B cell (primary cell): ENCODE data around the gene C4BPB. TPM values are rescaled to one million over a fixed set of nuclear protein-coding genes. Genes with fewer than 3 reads are reported as not detected.
A peak's percentile ranks its signal among the peaks of the same experiment; 100 is the strongest.

Source experiments
- ATAC-seq: fragments of 200-7000 bp; cut with Tn5 transposase; one replicate; pipeline ENCODE4 v1.10.0; 2021; ENCODE audit warnings: low read depth, mild to moderate bottlenecking, moderate number of reproducible peaks, moderate library complexity
- CTCF ChIA-PET: fragments of 350-600 bp; sonication (Branson Sonifier 250); formaldehyde crosslinking; loops from one replicate; lab custom pipeline; 2021; ENCODE audit warnings: antibody characterized with exemption, inconsistent platforms; lab: Charles Lee
- POLR2A ChIA-PET: fragments of 350-600 bp; sonication (Branson Sonifier 250); formaldehyde crosslinking; loops from one replicate; lab custom pipeline; 2021; ENCODE audit warnings: antibody characterized with exemption; lab: Charles Lee
- DNase-seq: peaks from one replicate; pipeline ENCODE4 v3.0.0; 2013
- H2AFZ ChIP-seq: 2 replicates; pipeline ENCODE4 v1.6.1; 2012; ENCODE audit warnings: mild to moderate bottlenecking, low read depth, low read length; ENCODE audit not compliant: insufficient read depth, poor library complexity, severe bottlenecking
- H3K27ac ChIP-seq, 2 donors: 1 replicate in 1 of 2; 2 replicates in 1 of 2; pipeline ENCODE4 v1.5.1; 2012 to 2013; ENCODE audit warnings: low read length in 2 of 2, mild to moderate bottlenecking in 2 of 2, moderate library complexity in 1 of 2
- H3K27me3 ChIP-seq, 4 experiments: fragments of 200-600 bp in 1 of 4; sonication (generic) in 1 of 4; replicated peaks in 1 of 4; 1 replicate in 2 of 4; 2 replicates in 2 of 4; pipeline versions ENCODE4 v1.6.1 to v1.7.0; 2013 to 2016; ENCODE audit warnings: low read length in 3 of 4, mild to moderate bottlenecking in 2 of 4, mixed read lengths in 1 of 4, moderate library complexity in 1 of 4; ENCODE audit not compliant: insufficient read depth in 4 of 4, control insufficient read depth in 3 of 4; ENCODE audit errors: control extremely low read depth in 1 of 4
- H3K36me3 ChIP-seq, 2 experiments: replicated peaks in 1 of 2; 1 replicate in 1 of 2; 2 replicates in 1 of 2; pipeline versions ENCODE4 v1.6.1 to v1.7.1; 2013; ENCODE audit warnings: low read length in 1 of 2; ENCODE audit not compliant: insufficient read depth in 2 of 2, control insufficient read depth in 1 of 2; ENCODE audit errors: control extremely low read depth in 1 of 2, extremely low read depth in 1 of 2
- H3K4me1 ChIP-seq, 2 donors: fragments of 200-600 bp in 1 of 2; sonication (generic) in 1 of 2; 1 replicate in 1 of 2; 2 replicates in 1 of 2; pipeline versions ENCODE4 v1.5.1 to v1.6.1; 2013 to 2017; ENCODE audit warnings: low read length in 2 of 2; ENCODE audit not compliant: control insufficient read depth in 2 of 2, insufficient read depth in 2 of 2
- H3K4me2 ChIP-seq: replicated peaks from 2 replicates; pipeline ENCODE3; 2012; ENCODE audit warnings: mild to moderate bottlenecking, low read depth, low read length; ENCODE audit not compliant: poor library complexity, severe bottlenecking
- H3K4me3 ChIP-seq, 5 experiments: fragments of 200-600 bp in 1 of 5; sonication (generic) in 1 of 5; 1 replicate in 3 of 5; 2 replicates in 2 of 5; pipeline versions ENCODE4 v1.5.1 to v1.7.0; 2011 to 2016; ENCODE audit warnings: low read length in 4 of 5, mild to moderate bottlenecking in 4 of 5, low read depth in 2 of 5, control low read depth in 1 of 5, moderate library complexity in 1 of 5; ENCODE audit not compliant: insufficient read depth in 1 of 5; ENCODE audit errors: control extremely low read depth in 1 of 5, extremely low read depth in 1 of 5
- H3K79me2 ChIP-seq: fragments of 200-600 bp; sonication (generic); one replicate; pipeline ENCODE4 v1.6.0; 2016; ENCODE audit warnings: low read length; ENCODE audit not compliant: control insufficient read depth, insufficient read depth
- H3K9ac ChIP-seq: fragments of 200-600 bp; sonication (generic); 2 replicates; pipeline ENCODE4 v1.6.1; 2017; ENCODE audit warnings: mild to moderate bottlenecking, low read length, moderate library complexity
- H3K9me3 ChIP-seq, 3 donors: one replicate each; pipeline versions ENCODE4 v1.6.1 to v1.7.1; 2013; ENCODE audit warnings: low read length in 2 of 3; ENCODE audit not compliant: control insufficient read depth in 2 of 3, insufficient read depth in 1 of 3; ENCODE audit errors: control extremely low read depth in 1 of 3
- H4K20me1 ChIP-seq: 2 replicates; pipeline ENCODE4 v1.6.0; 2012; ENCODE audit warnings: mild to moderate bottlenecking, low read length; ENCODE audit not compliant: insufficient read depth, control insufficient read depth, poor library complexity, severe bottlenecking
- H3K27ac Mint-ChIP-seq: one replicate; pipeline ENCODE4 v1.8.0; 2021; ENCODE audit warnings: mixed read lengths
- H3K27me3 Mint-ChIP-seq: one replicate; pipeline ENCODE4 v1.8.0; 2021; ENCODE audit warnings: mixed read lengths
- H3K4me1 Mint-ChIP-seq: one replicate; pipeline ENCODE4 v1.8.0; 2021; ENCODE audit warnings: mixed read lengths
- H3K4me3 Mint-ChIP-seq: one replicate; pipeline ENCODE4 v1.8.0; 2021; ENCODE audit warnings: mixed read lengths
- H3K9me3 Mint-ChIP-seq: one replicate; pipeline ENCODE4 v1.8.0; 2022; ENCODE audit warnings: mixed read lengths; ENCODE audit not compliant: insufficient read depth
- EZH2 ChIP-seq: IDR thresholded peaks from 2 replicates; pipeline ENCODE4 v1.6.1; 2012; ENCODE audit warnings: borderline replicate concordance, low read depth, mild to moderate bottlenecking, moderate library complexity, low read length; ENCODE audit not compliant: insufficient read depth, poor library complexity, severe bottlenecking
- WGBS: methylation state at CpG from one replicate; pipeline ENCODE4 v1.1.5; 2013; ENCODE audit warnings: missing lambda C conversion rate; ENCODE audit not compliant: insufficient coverage; 5-methylcytosine and 5-hydroxymethylcytosine counted together
- intact Hi-C: fragments of 100-400 bp; cut with micrococcal nuclease; formaldehyde crosslinking; loops from one replicate; pipeline ENCODE4 v1.10.0; 2022
- polyA plus RNA-seq: library from polyadenylated mRNA; depleted of rRNA; stranded (reverse); fragments of >200 nt; gene quantifications from 2 replicates; pipeline ENCODE4 v1.2.3, GENCODE V29; 2012
- total RNA-seq, 2 donors: library from RNA; stranded (reverse); fragments of 120-200 nt in 1 of 2; gene quantifications; 1 replicate in 1 of 2; 2 replicates in 1 of 2; pipeline versions ENCODE4 v1.2.3 to v1.2.4, GENCODE V29; 2013 to 2022
- TF ChIP-seq, protein P1 (sequence below): fragments of 200-600 bp; IDR thresholded peaks from one replicate; pipeline ENCODE4 v1.8.0; 2022; ENCODE audit warnings: antibody characterized with exemption, mild to moderate bottlenecking

Gene C4BPB
- total and polyA plus RNA-seq, 2 donors (not counting 1 experiment from before 2014, with no cell fraction given): 0.34 TPM; not detected in 1

DNA sequence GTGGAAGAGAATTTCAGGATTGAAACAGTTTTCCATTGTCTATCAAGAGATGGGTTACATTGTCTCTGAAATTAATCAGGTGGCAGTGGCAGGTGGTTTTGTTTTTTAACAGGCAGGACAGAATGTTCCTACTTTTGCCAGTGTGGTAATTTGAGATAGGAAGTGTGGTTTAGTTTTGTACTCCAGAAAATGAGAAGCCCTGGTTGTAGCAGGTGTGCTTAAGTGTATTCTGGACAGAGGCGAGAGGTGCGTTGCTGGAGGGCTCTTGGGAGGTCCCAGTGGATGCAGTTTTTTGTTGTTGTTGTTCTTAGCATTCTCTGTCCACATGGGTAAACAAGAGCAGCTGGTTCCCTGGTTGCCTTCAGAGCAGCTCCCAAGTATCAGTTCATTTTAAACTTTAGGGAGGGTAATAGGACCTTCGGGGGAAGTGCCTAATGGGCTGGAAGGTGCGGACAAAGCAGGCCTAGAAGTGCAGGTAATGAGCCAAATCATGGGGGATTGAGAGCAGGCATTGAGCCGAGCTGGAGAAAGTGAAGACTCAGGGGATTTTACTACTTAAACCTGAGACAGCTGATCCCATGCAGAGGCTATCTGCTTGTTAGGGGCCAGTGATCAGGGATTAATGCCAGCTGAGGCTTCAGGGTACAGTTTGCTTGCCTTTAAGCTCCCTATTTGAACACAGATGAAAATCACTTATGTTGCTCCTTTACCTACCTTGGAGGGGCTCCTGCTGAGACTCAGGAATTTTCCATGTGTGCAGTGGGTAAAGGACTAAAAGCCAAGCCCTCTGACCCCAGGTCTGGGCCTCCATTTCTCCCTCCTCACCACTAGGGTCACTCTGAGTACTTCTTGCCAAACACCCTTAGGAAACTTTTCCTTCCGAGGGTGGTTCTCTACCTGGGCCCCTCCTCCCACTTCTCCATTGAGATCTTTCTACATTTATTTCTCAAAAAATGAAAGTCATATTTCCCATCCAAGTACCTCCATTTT, 29.5 kb upstream of the C4BPB start:
- no peak overlapping the region for H3K27ac ChIP-seq
- POLR2A ChIA-PET: no interaction called here
- H4K20me1 ChIP-seq: no peaks in the 10 kb centered on the region
- ATAC-seq (no peak), DNase-seq (no peak)
- no peak overlapping the region for H3K4me2 ChIP-seq
- H3K79me2 ChIP-seq: no peaks in the 10 kb centered on the region
- no peak overlapping the region for H2AFZ ChIP-seq
- H3K27me3 ChIP-seq: no peaks in the 10 kb centered on the region
- Mint-ChIP-seq H3K4me1 (peaks cover 13% of the 10 kb centered on the region), H3K27me3 (no peaks in the 10 kb centered on the region), H3K4me3 (no peak overlapping the region), H3K9me3 (no peaks in the 10 kb centered on the region), H3K27ac (peak overlapping the region; percentile 59)
- no peak overlapping the region for H3K9ac ChIP-seq
- peaks cover 12 to 17% of the 10 kb centered on the region in 2 donors for H3K4me1 ChIP-seq
- no peaks in the 10 kb centered on the region for H3K9me3 ChIP-seq
- peaks cover 5 to 37% of the 10 kb centered on the region in 2 experiments for H3K36me3 ChIP-seq
- 55% methylated on average over 6 of the region's 6 CpGs for WGBS
- intact Hi-C loops: loop anchor here (10.0 kb wide), 1 partner anchor 424 kb away; the partner anchor contains the start of gene DYRK3
- CTCF ChIA-PET: interaction anchor here (0.6 to 2.2 kb wide), 4 partner anchors 9 to 455 kb away, joined by 3 to 11 read pairs (median 10); no protein-coding TSS in a partner anchor
- no peak overlapping the region for H3K4me3 ChIP-seq
- TF ChIP-seq, protein P1, sequence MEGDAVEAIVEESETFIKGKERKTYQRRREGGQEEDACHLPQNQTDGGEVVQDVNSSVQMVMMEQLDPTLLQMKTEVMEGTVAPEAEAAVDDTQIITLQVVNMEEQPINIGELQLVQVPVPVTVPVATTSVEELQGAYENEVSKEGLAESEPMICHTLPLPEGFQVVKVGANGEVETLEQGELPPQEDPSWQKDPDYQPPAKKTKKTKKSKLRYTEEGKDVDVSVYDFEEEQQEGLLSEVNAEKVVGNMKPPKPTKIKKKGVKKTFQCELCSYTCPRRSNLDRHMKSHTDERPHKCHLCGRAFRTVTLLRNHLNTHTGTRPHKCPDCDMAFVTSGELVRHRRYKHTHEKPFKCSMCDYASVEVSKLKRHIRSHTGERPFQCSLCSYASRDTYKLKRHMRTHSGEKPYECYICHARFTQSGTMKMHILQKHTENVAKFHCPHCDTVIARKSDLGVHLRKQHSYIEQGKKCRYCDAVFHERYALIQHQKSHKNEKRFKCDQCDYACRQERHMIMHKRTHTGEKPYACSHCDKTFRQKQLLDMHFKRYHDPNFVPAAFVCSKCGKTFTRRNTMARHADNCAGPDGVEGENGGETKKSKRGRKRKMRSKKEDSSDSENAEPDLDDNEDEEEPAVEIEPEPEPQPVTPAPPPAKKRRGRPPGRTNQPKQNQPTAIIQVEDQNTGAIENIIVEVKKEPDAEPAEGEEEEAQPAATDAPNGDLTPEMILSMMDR: no peak

DNA sequence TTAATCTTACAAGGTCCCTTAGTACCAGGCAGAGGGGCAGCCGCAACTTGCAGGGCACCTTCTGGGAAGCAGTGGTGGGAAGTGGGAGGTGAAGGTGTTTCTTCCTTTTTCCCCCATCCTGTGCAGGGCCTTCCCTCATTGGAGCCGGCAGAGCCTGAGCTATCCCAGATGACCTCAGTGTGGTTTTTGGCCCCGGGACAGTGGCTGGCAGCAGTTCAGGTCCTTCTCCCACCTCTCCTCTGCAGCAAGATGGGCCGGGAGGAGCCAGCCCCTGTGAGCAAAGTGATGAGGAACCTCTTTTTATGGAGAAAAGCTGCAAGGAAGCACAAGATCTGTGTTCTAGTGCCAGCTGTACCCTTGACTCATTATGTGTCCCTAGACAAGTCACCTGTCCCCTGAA, 28.8 kb upstream of the C4BPB start:
- Mint-ChIP-seq H3K9me3 (no peaks in the 10 kb centered on the region), H3K27ac (no peak overlapping the region), H3K4me3 (no peak overlapping the region), H3K27me3 (no peaks in the 10 kb centered on the region), H3K4me1 (peaks cover 6% of the 10 kb centered on the region)
- POLR2A ChIA-PET: no interaction called here
- Histone ChIP-seq H3K36me3 (peaks cover 9 to 44% of the 10 kb centered on the region in 2 experiments), H3K9me3 (no peaks in the 10 kb centered on the region), H4K20me1 (no peaks in the 10 kb centered on the region), H2AFZ (no peak overlapping the region), H3K9ac (no peak overlapping the region), H3K4me2 (no peak overlapping the region), H3K79me2 (no peaks in the 10 kb centered on the region), H3K4me3 (no peak overlapping the region), H3K27ac (no peak overlapping the region), H3K27me3 (no peaks in the 10 kb centered on the region), H3K4me1 (peaks cover 5 to 10% of the 10 kb centered on the region in 2 donors)
- TF ChIP-seq, protein P1: no peak
- TF ChIP-seq EZH2: no peak
- DNase-seq: no peak
- no peak for ATAC-seq
- CTCF ChIA-PET: interaction anchor here (0.6 to 2.2 kb wide), 5 partner anchors 10 to 24 kb away, joined by 3 to 11 read pairs (median 9); no protein-coding TSS in a partner anchor
- intact Hi-C loops: loop anchor here (10.0 kb wide), 1 partner anchor 425 kb away; the partner anchor contains the start of gene DYRK3
- 18% methylated on average over 2 of the region's 4 CpGs for WGBS
